ENCODE measurements around the gene EHD4. TPM values are rescaled to one million over a fixed set of nuclear protein-coding genes. Genes with fewer than 3 reads are reported as not detected.

Gene EHD4
- total RNA-seq, 2 donors from 2014 or later = 30.3 to 40.0 TPM

- Histone ChIP-seq H3K4me1 (no peaks in the 10 kb centered on the region), H3K27ac (peak overlapping the region; percentile 17), H3K4me3 (no peak overlapping the region), H3K27me3 (no peaks in the 10 kb centered on the region), H3K9ac (ENCODE audit: low read depth in 2 of 2, low read length in 2 of 2) (peak overlapping the region in 1 of 2 donors; percentile 4), H3K9me3 (no peaks in the 10 kb centered on the region), H3K36me3 (no peaks in the 10 kb centered on the region)
- TF ChIP-seq, protein P1, sequence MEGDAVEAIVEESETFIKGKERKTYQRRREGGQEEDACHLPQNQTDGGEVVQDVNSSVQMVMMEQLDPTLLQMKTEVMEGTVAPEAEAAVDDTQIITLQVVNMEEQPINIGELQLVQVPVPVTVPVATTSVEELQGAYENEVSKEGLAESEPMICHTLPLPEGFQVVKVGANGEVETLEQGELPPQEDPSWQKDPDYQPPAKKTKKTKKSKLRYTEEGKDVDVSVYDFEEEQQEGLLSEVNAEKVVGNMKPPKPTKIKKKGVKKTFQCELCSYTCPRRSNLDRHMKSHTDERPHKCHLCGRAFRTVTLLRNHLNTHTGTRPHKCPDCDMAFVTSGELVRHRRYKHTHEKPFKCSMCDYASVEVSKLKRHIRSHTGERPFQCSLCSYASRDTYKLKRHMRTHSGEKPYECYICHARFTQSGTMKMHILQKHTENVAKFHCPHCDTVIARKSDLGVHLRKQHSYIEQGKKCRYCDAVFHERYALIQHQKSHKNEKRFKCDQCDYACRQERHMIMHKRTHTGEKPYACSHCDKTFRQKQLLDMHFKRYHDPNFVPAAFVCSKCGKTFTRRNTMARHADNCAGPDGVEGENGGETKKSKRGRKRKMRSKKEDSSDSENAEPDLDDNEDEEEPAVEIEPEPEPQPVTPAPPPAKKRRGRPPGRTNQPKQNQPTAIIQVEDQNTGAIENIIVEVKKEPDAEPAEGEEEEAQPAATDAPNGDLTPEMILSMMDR (IDR thresholded peaks at IDR 0.05) = no peak
- intact Hi-C loops (cut with DNase I) = no loop called here
- no peak for DNase-seq
These were observed 14.3 kb downstream of the EHD4 start for GRCh38 chr15:41958002-41958420.

- no peaks in the 10 kb centered on the region for H3K27me3 ChIP-seq
- no peak for DNase-seq
- peak overlapping the region; percentile 4 for H3K9ac ChIP-seq (ENCODE audit: low read depth in 2 of 2, low read length in 2 of 2)
- no peak overlapping the region for H3K4me3 ChIP-seq
- TF ChIP-seq, protein P1 (IDR thresholded peaks at IDR 0.05) = no peak
- no peaks in the 10 kb centered on the region for H3K9me3 ChIP-seq
- peak overlapping the region; percentile 17 for H3K27ac ChIP-seq
- H3K4me1 ChIP-seq = no peaks in the 10 kb centered on the region
- H3K36me3 ChIP-seq = no peaks in the 10 kb centered on the region
- intact Hi-C loops (cut with DNase I) = no loop called here
These were observed 15.1 kb downstream of the EHD4 start for GRCh38 chr15:41957021-41957897.

DNA sequence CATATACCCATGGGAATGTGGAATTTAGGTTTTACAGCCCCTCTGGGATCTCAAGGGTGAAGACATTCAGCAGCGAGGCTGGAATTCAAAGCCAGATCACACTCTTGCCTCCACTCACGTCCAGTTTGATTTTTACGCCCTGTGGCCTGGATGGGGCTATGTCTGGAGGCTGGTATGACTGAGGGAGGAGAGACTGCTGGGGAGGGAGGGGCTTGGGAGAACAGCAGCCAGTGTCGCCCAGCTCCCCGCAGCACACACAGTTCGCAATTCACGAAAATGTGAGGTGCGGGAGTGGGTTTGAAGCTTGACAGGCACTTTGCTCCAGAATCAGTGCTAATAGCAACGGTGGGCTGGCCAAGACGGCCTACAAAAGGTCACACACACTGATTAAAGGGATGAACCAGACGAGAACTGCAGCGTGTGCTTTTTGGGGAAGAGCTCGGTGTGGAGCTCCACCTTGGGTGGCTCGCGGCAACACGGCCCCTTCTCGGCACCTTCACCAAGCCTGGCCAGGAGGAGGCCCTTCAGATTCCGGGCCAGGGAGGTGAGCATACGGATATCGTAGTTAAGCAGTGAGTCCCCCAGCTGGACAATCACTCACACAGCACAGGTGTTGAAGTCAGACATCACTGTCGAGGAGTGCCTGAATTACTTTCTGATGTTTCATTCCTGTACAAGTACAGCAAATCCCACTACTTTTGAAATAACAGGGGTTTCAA, 16.4 kb downstream of the EHD4 start:
- TF ChIP-seq, protein P1 (IDR thresholded peaks at IDR 0.05) = no peak
- intact Hi-C loops (cut with DNase I) = no loop called here
- H3K36me3 ChIP-seq = no peaks in the 10 kb centered on the region
- no peaks in the 10 kb centered on the region for H3K27me3 ChIP-seq
- DNase-seq = no peak
- no peak overlapping the region for H3K27ac ChIP-seq
- no peaks in the 10 kb centered on the region for H3K4me1 ChIP-seq
- no peak overlapping the region for H3K9ac ChIP-seq (ENCODE audit: low read depth in 2 of 2, low read length in 2 of 2)
- H3K4me3 ChIP-seq = no peak overlapping the region
- H3K9me3 ChIP-seq = no peaks in the 10 kb centered on the region

GRCh38 chr15:41955100-41955499, 17.3 kb downstream of the EHD4 start:
- Histone ChIP-seq H3K36me3 (no peaks in the 10 kb centered on the region), H3K9me3 (no peaks in the 10 kb centered on the region), H3K9ac (ENCODE audit: low read depth in 2 of 2, low read length in 2 of 2) (no peak overlapping the region), H3K4me1 (no peaks in the 10 kb centered on the region), H3K27ac (no peak overlapping the region), H3K27me3 (no peaks in the 10 kb centered on the region), H3K4me3 (no peak overlapping the region)
- intact Hi-C loops (cut with DNase I) = no loop called here
- DNase-seq = no peak
- TF ChIP-seq, protein P1 (IDR thresholded peaks at IDR 0.05) = no peak

GRCh38 chr15:41954036-41954435, 18.3 kb downstream of the EHD4 start:
- intact Hi-C loops (cut with DNase I) = no loop called here
- Histone ChIP-seq H3K27ac (no peak overlapping the region), H3K4me3 (no peak overlapping the region), H3K27me3 (no peaks in the 10 kb centered on the region), H3K9ac (ENCODE audit: low read depth in 2 of 2, low read length in 2 of 2) (no peak overlapping the region), H3K4me1 (no peaks in the 10 kb centered on the region), H3K36me3 (no peaks in the 10 kb centered on the region), H3K9me3 (no peaks in the 10 kb centered on the region)
- TF ChIP-seq, protein P1 (IDR thresholded peaks at IDR 0.05) = no peak
- no peak for DNase-seq
